Fibroblast of the conjunctiva (primary cell): Measurements from ENCODE around the gene ZPLD1.

Experiments
- DNase-seq: peaks from one replicate; pipeline ENCODE4 v3.0.0-alpha.2; 2010; ENCODE audit warnings: low read depth

Gene ZPLD1

GRCh38 chr3:102466001-102466400 lies 31.2 kb downstream of the ZPLD1 start:
- no peak for DNase-seq

- DNase-seq, result no peak
These were observed 35.3 kb downstream of the ZPLD1 start for GRCh38 chr3:102470066-102470465.

GRCh38 chr3:102471001-102471400 lies 36.2 kb downstream of the ZPLD1 start:
- DNase-seq, result no peak

- DNase-seq, result no peak
These were observed 36.7 kb downstream of the ZPLD1 start for GRCh38 chr3:102471491-102471890.

GRCh38 chr3:102473648-102474047 lies 38.8 kb downstream of the ZPLD1 start:
- DNase-seq, result no peak

GRCh38 chr3:102474207-102474606 lies 39.4 kb downstream of the ZPLD1 start:
- no peak for DNase-seq

- DNase-seq, result no peak
These were observed 41.4 kb downstream of the ZPLD1 start for GRCh38 chr3:102476198-102476597.

- DNase-seq, result no peak
These were observed 43.3 kb downstream of the ZPLD1 start for GRCh38 chr3:102478160-102478559.

GRCh38 chr3:102480139-102480538 lies 45.3 kb downstream of the ZPLD1 start:
- DNase-seq, result no peak

- no peak for DNase-seq
These were observed 46.2 kb downstream of the ZPLD1 start for GRCh38 chr3:102481050-102481449.

- DNase-seq, result no peak
These were observed 48.7 kb downstream of the ZPLD1 start for GRCh38 chr3:102483556-102483955.

GRCh38 chr3:102484363-102484762 lies 49.5 kb downstream of the ZPLD1 start:
- no peak for DNase-seq

- no peak for DNase-seq
These were observed 50.9 kb downstream of the ZPLD1 start for GRCh38 chr3:102485701-102486100.

GRCh38 chr3:102488331-102488730 lies 53.5 kb downstream of the ZPLD1 start:
- DNase-seq, result no peak

GRCh38 chr3:102492300-102492699 lies 57.5 kb downstream of the ZPLD1 start:
- no peak for DNase-seq

GRCh38 chr3:102497571-102497970 lies 62.8 kb downstream of the ZPLD1 start:
- DNase-seq, result no peak

GRCh38 chr3:102505542-102505941 lies 70.7 kb downstream of the ZPLD1 start:
- DNase-seq, result no peak

GRCh38 chr3:102510663-102511062 lies 75.8 kb downstream of the ZPLD1 start:
- DNase-seq, result no peak

- DNase-seq, result no peak
These were observed 76.4 kb downstream of the ZPLD1 start for GRCh38 chr3:102511168-102511567.

- DNase-seq, result no peak
These were observed 76.8 kb downstream of the ZPLD1 start for GRCh38 chr3:102511639-102512038.

GRCh38 chr3:102512734-102513504 lies 78.1 kb downstream of the ZPLD1 start:
- no peak for DNase-seq

GRCh38 chr3:102514241-102514640 lies 79.4 kb downstream of the ZPLD1 start:
- DNase-seq, result no peak

- DNase-seq, result no peak
These were observed 86.4 kb downstream of the ZPLD1 start for GRCh38 chr3:102521246-102521645.

- no peak for DNase-seq
These were observed 90.8 kb downstream of the ZPLD1 start for GRCh38 chr3:102525624-102526023.
